COR-L47 (cell line): Measurements from ENCODE around the gene MSLN.

ENCODE experiments used
- DNase-seq: peaks from one replicate; lab custom pipeline; 2025; lab: John Stamatoyannopoulos, UW

MSLN gene

DNA sequence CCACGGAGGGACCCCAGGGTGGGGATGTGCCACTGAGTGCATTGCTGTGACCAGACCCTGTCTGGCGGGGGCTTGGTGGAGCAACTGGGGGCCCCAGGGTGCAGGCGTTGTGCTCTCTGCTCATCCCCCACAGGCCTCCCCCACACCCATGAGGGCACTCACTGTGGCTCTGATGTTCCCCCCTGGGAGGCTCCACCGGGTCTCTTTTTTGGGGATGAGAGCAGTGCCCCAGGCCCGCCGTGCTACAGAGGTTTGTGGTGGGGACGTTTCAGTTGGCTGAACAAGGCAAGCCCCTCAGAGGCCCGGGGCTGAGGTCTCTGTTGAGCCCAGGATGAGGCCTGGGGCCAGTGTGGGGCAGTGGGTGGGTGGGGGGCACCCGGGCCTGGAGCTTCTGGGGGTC, 36.8 kb upstream of the MSLN start:
- DNase-seq = no peak

DNA sequence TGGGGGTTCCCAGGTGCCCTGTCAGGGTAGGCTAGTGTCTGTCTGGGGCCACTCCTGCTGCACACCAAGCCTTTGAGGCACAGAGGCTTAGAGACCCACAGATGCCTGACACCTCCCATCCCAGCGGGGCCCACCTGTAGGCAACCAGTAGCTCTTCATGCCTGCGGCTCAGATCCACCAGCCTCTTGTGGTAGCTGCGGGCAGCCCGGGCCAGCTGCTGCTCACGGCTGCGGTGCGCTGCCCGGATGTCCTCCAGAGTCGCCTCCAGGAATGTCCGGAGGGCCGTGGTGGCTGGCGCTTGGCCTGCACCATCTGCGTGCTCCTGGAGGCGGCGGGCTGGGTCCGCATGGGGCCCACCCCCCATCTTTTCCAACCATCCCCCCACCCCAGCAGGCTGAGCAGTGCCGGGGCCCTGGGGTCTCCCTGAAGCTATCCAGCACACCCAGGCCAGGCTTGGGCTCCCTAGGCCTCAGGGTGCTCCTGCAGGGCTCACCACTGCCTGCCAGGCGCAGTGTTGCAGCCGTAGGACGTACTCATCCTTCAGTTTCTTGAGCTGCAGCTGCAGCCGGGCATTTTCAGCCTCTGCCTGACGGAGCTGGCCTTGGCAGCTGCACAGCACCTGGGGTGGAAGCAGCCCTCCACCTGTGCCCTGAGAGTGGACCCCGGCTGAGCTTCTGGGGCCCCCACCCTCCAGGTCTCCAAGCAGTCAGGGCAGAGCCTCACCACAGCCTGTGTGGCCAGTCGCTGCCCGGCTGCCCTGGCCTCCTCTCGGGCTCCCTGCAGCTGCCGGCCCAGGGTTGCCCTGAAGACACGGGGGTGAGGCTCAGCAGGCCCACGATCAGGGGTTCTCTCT, 36.1 kb upstream of the MSLN start:
- no peak for DNase-seq

DNA sequence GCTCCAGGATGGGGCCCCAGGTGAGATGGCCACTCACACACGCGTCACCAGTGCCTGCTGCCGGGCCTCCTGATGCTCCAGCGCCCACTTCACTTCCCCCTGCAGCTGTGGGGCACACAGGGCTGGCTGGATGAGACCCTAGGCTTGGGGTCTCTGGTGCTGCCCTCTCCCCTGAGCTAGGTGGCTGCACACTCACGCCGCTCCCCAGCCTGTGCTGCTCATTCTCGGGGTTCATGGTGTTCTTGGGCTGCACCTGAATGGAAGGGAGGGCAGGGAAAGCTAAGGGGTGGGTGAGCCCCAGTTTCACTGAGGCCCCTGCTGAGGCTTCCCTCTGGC, 35.5 kb upstream of the MSLN start:
- DNase-seq = no peak

DNA sequence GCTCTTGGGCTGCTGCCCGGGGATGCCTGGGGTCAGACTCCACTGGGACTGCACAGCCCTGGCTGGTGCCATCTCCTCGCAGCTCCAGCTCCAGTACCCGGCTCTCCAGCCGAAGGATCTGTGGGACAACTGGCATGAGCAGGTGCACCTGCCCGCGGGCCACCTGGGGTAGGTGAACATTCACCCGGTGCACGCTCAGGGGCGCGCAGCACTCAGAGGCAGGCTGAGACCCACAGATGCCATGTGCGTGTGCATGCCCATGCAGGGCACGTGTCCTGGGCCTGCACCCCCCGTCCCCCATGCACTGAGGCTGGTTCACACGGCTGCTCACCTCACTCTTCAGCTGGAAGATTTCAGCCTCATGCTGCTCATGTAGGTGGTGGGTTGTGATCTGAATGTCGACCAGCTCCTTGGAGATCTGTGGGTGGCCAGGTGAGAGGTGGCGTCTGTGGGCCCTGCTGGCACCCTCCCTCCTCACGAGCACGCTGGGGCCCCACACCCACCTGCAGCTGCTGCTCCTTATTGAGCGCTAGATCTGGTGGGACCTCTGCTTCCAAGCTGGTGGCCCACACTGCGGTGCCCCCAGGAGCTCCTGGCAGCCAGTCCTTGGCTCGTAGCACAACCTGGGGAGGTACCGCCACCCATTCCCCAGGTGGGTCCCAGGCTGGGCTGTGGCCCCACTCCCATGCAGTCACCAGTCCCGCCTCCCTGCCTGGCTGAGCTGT, 34.9 kb upstream of the MSLN start:
- no peak for DNase-seq

DNA sequence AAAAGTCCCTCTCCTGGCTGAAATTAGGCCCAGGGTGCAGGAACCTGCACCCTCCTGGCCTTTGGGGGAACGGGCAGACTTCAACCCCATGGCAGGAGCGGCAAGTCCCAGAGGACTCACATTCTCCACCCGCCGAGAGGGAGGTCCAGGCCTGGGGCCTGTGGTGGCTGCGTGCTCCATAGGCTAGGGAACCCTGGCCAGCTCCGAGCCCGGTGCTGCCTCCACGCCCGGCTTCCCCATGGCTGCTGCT, 34.4 kb upstream of the MSLN start:
- DNase-seq = no peak

DNA sequence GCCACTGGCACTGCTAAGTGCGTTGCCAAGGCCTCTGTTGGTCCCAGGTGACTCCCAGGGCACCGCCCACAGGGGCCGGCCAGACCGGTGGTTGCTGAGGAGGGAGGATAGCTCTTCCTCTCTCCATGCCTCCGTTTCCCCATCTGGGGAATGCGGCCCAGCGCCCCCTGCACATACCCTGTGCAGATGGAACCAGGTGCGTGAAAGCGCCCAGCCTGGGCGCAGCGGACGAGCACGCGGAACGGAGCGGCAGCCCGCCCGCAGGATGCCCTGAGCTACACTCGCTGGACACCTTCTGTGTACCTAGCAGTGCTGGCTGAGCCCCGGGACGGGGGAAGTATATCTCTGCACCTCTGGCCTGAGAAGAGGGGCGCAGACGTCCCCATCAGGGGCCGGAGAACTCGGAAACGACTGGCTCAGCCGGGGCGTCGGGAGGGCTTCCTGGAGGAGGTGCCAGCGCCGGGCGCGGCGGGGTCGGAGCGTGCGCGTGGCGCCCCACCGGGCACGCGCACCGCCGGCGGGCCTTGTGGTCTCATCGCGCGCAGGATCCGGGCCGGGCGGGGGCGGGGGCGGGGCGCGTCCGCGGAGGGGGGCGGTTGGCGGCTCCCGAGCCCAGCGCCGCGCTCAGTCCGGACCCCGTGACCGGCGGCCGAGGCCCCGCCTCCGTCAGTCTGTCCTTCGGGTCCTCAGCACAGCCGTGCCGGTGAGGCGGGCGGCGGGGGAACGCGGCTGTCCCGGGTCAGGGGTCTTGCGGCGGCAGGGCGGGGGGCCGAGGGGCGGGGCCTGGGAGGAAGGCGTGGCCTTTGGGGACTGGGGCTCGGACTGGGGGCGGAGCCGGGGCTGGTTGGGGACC, 33.9 kb upstream of the MSLN start, which contains the start of the genes CCDC78 and HAGHL:
CCDC78 (minus strand) TSS at position 6 of the 853 bp plus-strand sequence. CDS start 76 bp downstream, outside the sequence.
HAGHL (plus strand) TSS at position 669 of the 853 bp plus-strand sequence. CDS start 404 bp downstream, outside the sequence.
- peak; percentile 37 for DNase-seq

DNA sequence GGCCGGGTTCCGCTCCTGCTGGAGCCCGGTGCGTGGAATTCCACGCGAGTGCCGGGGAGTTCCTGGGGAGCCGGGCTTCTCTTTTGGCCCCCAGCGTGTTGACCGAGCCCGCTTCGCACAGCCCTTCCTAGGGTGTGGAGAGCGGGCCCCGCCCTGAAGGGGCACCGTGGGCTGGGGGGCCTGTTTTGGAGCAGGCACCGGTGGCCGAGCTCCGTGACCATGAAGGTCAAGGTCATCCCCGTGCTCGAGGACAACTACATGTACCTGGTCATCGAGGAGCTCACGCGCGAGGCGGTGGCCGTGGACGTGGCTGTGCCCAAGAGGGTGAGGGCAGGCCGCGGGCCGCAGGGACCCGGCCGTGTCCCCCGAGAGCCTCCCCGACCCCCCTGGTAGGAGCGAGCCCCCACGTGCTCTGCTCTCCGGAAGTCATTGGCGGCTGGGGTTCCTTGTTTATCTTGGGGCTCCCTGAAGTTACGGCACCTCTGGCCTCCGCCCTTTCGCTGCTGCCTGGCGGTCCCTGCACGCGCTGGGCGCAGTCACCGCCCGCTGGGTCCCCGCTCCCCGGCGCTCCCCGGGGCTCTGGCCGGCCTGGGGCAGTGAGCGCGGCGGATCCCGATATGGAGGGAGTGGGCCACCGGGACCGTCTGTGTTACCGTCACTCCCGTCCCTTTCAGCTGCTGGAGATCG, 33.1 kb upstream of the MSLN start:
- no peak for DNase-seq

DNA sequence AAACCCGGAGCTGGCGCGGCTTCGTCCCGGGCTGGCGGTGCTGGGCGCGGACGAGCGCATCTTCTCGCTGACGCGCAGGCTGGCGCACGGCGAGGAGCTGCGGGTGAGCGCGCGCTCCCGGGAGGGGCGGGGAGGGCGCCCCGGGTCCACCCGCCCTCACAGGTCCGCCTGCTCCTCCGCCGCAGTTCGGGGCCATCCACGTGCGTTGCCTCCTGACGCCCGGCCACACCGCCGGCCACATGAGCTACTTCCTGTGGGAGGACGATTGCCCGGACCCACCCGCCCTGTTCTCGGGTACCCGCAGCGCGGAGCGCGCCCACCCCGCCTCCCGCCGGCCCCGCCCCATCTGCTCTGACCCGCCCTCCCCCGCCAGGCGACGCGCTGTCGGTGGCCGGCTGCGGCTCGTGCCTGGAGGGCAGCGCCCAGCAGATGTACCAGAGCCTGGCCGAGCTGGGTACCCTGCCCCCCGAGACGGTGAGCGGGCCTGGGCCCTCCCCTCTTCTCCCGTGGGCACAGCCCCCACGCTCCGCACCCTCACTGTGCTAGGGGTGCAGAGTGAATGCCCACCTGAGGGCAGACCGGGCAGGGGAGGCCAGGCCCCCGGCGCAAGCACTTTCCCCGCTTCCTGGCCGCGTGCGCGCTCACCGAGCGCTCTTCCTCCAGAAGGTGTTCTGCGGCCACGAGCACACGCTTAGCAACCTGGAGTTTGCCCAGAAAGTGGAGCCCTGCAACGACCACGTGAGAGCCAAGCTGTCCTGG, 32.2 kb upstream of the MSLN start:
- peak; percentile 82 for DNase-seq

DNA sequence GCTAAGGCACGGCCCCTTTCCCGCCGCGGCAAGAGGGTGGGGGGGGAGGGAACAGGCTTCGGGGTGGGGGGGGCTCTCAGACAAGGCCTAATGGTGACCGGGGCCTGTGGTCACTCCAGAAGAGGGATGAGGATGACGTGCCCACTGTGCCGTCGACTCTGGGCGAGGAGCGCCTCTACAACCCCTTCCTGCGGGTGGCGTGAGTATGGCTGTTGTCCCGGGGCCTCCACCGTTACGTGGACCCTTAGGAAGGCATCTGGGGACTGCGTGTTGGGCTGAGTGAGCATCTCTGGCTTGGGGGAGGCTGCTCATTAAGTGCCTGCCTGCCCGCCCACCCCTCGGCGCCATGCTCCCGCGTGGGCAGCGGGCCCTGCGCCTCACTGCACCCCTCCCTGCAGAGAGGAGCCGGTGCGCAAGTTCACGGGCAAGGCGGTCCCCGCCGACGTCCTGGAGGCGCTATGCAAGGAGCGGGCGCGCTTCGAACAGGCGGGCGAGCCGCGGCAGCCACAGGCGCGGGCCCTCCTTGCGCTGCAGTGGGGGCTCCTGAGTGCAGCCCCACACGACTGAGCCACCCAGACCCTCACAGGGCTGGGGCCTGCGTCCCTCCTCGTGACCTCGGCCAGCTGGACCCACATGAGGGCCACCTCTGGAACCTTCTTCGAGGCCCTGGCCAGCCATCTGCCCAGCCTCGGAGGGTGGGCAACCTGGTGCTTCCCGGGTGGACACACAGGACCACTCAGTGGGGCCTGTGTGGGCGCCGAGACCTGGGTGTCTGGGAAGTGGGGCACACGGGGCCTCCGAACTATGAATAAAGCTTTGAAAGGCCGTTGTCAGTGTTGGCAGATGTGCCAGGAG, 31.4 kb upstream of the MSLN start:
- DNase-seq = no peak

DNA sequence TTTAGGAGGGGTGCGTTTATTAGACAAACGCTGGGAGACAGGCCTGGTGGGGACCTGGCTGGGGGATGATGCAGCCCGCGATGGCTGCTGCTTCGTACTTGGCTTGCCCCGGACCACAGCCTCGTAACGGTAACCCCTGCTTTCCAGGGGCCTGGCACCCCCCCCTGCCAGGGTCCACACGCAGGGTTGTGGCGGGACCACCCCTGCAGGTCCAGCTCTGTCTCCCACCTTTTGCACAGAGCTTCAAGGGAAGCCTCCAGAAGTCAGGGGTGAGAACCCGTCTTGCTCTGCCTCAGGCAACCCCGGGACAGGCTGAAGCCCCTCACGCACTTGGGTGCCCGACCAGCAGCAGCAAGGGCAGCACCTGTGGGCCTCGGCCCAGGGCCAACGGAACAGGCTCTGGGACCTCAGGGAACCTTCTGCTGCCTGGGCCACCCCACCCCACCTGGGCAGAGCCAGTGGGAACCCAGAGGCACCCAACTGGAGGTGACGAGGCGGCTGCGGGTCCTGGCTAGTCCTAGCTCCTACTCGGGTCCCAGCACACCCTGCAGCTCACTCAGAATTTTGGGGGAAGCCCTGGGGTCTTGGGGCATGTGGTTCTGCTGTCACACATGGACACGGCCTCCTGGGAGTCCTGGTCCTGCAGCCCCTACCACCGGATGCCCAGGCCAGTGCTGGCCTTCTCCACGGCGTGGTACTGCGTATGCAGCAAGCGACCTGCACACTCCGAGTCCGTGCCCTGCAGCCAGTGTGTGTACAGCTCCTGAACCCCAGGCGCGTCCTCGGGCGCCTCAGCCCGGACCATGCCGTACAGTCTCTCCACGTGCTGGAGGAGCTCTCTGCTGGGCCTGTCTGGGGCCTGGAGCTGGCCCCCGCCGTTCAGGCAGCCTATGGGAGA, 30.5 kb upstream of the MSLN start:
- DNase-seq = no peak

DNA sequence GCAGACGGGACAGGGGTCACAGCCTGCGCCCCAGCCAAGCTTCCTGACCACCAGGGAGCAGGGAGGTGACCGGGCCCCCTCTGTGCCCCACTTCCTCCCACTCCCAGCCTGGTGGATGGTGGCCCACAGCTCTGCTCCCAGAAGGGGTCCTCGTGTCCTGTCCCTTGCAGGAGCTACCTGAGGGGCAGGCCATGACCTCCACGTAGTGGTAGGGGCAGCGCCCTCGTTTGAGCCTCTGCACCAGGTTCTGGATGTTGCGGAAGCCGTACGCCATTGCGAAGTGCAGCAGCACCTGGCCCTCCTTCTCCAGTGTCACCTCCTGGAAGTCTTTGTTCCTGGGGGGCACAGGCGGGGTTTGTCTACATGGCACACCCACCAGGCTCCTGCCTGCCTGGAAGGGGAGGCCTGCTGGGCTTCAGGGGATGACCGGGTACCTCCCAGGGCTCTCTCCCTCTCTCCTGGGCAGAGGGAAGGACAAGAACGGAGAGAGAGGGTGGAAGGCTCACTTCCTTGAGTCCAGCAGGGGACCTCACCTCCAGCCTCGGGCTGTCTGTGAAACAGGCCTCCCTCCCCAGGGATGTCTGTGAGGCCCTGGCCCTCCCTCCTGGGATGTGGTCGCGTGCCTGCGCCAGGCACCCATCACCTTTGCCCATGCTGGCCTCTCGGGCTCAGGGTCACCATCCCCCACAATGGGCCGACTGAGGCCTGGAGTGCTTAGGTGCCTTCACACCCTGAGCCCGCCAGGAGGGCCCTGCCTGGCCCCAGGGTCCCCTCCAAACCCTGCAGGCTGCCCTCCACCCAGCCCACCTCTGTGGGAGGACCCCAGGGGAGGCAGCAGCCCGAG, 29.6 kb upstream of the MSLN start:
- DNase-seq = no peak

DNA sequence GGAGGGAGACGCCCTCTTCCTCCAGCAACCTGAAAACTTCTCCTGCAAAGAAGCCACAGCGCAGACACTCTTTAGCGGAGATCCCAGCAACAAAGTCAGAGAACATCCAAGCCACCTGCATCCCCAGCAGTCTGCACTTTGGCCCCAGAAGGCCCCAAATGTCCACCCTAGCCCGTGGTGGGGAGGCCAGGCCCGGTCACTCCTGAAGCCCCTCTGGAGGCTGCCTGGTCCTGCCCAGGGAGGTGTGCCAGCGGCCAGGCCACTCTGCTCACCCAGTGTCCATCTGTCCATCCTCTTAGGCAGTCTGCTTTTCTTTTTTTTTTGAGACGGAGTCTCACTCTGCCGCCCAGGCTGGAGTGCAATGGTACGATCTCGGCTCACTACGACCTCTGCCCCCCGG, 28.2 kb upstream of the MSLN start:
- DNase-seq = no peak

DNA sequence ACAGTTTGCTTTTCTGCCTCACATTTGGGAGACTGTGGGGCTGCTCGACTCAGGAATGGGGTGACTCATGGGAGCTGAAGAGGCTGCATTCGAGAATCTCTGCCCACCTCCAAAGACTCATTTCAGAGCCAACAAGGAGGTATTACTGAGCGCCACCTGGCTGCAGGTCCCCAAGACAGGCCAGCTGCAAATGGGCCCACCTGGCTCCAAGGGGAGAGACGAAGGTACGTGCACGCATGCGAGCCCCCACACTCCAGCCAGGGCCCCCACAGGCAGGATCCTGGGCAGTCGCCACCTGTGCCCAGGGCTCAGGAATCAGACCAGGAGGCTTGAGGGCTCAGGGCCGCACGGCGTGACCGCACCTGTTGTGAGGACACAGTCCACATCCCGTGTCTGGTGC, 27.6 kb upstream of the MSLN start:
- DNase-seq = no peak

DNA sequence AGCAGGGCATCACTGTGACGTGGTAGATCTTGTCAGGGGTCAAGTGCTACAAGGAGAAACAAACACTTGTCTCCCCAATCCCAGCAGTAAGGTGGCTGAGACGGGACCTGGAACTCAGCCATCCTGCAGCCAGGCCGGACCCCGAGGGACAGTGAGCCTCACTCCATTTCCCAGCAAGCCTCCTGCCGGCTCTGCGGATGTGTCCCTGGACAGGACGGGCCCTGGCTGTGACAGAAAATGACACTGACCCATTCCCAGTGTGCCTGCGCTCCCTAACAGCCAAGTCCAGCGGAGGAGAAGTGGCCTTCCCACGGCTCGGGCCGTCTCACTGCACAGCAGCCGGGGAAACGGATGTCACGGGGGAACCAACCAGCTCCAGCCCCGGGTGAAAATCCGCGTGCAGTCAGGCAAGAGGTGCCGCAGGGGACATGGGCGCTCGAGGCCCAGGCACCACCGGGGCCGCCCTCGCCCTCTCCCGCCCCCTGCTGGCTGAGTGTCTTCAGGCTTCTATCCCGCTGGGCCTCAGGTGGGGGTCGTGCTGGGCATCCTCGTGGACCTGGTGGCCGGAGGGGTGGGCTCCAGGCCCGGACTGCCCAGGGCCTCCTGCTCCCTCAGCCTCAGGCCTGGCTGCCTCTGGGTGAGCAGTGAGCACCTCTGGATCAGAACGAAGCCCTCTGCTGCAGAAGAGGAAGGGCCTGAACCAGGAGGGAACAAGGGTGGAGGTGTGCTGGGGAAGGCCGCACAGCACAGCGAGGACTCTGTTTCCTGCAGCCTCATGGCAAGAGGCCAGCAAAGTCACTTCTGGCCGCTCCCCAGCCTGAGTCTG, 26.9 kb upstream of the MSLN start:
- DNase-seq = no peak

DNA sequence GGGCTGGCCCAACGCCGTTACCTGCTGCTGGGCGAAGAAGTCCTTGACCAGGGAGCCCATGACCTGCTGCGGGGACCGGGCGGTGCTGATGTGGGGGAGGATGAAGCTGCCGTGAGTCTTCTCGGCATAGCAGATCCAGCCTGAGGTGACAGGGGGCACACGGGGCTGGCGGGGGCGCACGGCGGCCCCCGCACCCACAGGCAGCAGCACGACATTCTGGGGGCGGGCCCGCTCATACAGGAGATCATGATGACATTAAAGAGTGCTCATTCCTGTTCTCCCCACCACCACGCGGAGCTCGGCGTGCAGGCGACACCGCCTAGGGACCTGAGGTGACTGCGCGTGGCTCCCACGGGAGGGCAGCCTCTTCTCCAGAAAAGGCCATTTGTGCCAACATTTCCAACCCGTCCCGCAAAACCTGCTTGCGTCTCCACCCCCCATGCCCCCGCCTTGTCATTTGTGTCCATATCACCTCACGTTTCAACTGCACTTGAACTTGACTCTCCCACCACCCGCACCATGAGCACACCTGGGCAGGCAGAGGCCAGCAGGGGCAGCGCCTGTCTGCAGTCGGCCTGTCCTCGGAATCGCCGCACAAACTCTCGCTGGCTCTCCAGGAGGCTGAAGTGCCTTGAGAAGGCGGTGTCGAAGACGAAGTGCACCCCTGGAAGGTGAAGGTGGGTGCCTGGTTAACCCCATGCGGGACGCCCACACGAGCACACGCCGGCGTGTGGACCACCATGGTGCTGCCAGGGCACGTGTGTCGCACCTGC, 26.1 kb upstream of the MSLN start:
- no peak for DNase-seq

DNA sequence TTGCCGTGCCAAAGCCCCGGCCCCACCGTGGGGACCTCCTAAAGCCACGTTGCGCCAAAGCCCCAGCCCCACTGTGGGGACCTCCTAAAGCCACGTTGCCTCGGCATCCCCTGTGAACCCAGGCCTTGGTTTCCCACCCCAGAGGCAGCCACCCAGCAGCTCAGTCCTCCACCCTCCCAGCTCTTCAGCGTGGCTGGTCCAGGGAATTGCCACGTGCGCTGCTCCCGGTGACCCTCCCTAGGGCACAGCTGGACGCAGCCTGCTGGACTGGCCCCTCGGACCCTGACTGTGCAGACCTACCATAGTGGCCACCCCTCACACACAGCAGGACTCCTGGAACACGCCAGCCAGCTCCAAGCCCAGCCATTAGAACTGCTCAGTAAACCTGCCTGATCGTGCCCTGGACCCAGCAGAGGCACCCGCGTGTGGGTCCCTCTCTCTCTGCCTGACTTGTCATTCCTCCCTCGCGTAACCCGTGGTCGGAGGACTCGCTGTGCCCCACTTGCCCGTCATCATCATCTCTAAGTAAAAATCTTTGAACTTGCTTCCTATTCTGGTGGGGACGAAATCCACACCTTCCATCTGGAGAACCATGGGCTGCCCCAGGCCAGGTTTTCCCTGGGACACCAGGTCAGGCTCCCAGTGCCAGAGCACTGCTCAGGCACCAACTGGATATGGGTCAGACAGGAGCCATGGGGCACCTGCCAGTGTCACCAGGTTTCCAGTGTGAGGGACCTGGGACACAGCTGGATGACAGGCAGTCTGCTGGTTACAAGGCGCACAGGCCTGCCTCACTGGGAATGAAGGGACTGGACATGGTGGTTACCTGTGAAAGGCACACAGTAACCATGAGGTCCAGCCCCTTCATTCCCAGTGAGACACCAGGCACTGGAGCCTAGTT, 25.3 kb upstream of the MSLN start:
- DNase-seq = no peak
